Activated gamma-delta T cell treated with anti-CD3 and anti-CD28 coated beads, Interleukin-2, amount 50 U/mL, for 16 hours (primary cell): Measurements from ENCODE around the gene HSPB1.
"Not testable (repeated sequence)": the region's sequence is repeated elsewhere in the genome, so short reads cannot be mapped to it uniquely, and the experiment has no call there.

Source experiments
- DNase-seq: peaks from one replicate; pipeline ENCODE4 v3.0.0-alpha.2; 2020; ENCODE audit warnings: low read depth

The HSPB1 gene

DNA sequence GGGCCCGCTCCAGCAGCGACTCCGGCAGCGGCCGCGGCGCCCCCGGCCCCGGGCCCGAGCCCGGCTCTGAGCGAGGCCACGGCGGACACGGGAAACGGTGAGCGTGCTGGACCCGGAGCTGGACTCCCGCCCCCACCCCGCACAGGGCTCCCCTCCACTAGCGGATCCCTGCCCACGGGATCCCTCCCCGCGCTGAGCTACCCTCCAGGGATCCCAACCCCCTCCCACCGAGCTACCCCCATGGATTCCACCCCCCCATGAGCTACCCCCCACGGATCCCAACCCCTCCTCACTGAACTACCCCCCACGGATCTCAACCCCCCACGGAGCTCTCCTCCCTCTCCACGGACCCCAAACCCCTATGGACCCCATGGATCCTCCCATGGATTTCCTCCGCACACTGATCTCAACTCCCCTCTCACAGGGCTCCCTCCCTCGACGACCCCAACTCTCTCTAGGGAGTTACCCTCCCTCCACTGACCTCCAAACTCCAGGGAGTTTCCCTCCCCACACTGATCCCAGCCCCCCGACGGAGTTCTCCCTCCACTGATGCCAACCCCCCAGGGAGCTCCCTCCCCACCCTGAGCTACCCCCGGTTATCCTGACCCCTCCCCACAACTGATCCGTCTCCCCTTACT is 20.6 kb upstream of the HSPB1 start:
- no peak for DNase-seq

DNA sequence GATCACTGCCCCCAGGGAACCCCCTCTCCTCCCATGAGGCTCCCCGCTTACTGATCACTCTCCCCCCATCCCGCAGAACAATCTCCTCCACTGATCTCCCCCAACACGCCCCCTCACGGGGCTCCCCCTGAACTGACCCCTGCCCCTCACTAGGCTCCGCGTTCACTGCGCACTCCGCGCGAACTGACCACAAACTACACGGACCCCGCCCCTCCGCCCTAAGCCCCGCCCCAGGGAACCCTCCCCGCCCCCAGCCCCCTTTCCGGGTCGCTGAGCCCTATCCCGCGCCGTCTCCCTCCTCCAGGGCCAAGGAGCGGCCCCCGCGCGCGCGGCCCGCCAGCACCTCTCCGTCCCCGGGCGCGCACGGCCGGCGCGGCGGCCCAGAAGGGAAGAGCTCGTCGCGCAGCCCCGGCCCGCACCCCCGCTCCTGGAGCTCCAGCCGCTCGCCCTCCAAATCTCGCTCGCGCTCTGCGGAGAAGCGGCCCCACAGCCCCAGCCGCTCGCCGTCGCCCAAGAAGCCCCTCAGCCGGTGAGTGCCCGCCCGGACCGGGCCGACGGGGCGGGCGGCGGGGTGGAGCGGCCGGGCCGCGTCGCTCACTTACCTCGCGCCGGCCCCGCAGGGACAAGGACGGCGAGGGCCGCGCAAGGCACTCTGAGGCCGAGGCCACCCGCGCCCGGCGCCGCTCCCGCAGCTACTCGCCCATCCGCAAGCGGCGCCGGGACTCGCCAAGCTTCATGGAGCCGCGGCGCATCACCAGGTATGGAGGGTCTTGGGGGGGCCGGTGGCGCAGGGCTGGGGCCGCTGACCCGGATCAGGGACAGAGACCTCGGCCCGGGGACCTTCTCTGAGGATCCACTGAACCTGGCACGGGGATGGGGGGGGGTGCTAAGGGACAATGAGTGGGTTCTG is 19.9 kb upstream of the HSPB1 start:
- DNase-seq: no peak

DNA sequence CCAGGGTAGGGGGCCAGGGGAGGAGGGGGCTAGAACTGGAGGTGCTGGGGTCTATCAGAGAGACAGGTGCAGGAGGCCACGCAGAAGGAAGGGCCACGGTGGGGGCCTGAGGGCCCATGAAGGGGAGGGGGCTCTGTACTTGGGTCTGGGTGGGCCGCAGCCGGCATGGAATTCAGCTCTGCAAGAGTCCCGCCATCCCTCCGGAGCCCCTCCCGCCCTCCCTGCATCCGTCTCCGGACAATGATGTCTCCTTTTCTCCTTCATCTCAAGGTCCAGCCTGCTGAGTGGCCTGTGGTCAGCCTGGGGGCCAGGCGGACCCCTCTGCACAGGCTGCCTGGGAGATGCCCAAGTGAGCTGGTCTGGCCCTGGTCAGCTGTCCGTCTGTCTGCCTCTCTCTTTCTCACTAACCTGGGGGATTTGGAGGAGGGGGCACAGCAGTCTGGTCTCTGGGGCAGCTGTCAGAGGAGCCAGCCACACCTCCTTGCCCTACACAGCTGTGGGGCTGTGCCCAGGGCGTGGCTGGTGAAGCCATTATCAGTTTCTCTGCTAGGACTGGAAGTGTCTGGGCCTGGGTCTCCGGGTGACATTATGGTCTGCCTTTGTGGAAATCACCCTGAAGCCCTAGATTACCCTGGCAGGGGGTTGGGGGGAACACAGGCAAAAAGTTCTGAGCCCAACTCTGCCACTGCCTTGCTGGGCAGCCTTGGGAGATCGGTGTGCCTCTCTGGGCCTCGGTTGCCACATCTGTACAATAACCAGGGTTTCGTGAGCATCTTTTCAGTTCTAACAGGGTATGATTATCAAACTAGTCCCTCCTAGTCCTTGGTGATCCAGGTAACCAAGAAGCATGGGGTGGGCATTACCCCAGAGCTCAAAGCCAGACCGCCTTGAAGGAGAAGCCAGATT is 19.0 kb upstream of the HSPB1 start:
- DNase-seq: no peak

DNA sequence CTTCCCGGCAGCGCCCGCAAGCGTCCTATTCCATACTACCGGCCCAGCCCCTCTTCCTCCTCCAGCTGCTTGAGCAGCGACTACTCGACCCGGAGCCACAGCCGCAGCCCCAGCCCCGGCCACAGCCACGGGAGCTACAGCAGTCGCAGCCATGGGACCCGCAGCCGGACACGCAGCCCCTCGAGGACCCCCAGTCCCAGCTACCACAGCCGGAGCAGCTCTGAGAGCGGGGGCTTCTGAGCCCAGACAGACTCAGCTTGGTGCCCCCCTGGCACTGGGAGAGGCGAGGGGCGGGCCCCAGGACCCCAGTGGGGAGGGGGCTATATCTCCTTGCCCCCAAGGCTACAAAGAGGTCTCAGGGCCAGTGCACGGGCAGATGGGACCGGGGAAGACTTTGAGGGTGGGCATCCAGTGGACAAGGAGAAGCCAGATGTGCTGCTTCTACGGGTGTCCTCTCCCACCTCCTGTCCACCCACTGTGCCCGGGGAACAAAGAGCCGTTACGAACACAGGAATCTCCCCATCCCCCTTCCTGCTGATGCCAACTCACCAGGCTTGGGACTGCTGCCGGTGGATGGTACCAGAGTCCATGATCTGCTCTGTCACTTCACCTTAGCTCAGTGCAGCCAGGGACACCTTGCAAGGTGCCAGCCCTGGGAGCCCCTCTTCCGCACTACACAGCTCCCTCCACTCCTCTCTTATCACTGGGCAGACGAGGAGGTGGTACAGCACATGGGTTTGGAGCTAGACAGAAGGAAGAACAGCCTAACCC is 16.7 kb upstream of the HSPB1 start:
- DNase-seq: no peak

DNA sequence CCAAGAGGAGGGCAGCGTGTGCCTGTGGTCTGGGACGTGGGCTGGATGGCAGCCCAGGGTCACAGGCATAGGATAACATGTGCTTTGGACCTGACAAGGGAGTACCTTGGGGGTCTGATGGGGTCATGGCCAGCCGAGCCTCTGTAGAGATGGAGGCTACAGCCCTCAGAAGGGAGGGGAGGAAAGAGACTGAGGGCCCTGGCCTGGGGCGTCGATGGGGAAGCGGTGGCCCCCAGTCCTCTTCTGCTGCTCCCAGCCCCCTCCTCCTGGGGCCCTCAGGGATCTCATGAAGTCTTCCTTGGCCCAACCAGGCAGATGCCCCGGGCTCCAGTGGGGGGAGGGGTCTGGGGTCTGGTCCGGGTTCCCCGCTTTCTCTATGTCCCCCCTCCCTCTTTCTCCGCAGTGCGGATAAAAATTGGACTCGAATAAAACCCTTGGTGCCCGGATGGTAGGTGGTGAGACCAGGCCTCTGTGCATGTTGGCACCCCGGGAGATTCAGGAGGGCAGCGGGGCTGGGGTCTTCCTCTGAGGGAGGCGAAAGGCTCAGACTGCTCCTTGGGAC is 15.6 kb upstream of the HSPB1 start:
- DNase-seq: no peak

DNA sequence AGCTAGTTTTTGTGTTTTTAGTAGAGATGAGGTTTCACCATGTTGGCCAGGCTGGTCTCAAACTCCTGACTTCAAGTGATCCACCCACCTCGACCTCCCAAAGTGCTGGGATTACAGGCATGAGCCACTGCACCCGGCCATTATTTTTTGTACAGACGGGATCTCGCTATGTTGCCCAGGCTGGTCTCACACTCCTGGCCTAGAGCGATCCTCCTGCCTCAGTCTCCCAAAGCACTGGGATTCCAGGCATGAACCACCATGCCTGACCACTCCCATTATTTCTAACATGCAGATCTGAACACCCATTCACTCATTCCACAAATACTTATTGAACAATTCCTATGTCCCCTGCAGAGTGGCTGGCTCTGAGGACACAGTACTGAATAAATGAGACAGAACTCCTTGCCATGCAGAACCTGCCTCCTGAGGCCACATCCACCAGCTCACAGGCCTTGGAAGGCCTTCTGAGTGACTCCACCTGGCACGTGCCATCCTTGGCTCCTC is 11.6 kb upstream of the HSPB1 start:
- DNase-seq: not testable (repeated sequence)

DNA sequence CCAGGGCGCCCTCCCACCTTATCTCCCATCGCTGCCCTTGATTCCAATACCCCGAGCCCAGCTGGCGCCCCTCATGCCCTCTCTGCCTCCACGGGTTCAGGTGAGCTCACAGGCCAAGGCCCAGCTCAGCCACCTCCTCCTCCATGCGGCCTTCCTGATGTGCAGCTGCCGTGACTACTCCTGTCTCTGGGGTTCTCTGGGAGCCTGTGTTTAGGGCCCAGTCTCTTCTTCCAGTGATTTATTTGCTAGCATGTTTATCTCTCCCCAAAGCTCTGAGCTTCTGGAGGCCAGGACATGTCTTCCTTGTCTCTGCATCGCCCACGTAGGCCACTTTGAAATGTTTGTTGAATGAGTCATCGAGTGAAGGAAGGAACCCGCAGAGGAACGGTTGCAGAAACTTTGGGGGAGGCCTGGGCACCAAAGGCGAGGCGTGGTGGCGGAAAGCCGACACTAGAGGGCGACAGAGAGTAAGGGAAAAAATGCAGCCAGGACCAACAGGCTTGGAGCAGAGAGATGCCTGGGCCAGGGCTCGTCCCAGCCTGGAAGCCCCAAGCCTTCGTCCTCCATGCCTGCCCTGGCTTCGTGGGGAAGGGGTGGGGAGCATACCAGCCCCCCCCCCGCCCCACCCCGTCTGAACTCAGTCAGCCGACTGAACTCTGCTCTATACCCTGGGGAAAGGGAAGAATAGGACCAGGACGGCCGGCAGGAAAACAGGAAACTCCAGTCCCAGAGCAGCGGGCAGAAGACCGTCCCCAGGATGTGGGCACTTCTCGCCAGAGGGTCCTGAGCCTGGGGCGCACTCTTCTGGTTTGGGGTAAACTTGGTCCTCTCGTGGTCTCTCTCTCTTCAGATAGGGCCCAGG is 10.9 kb upstream of the HSPB1 start:
- DNase-seq: peak; percentile 78

DNA sequence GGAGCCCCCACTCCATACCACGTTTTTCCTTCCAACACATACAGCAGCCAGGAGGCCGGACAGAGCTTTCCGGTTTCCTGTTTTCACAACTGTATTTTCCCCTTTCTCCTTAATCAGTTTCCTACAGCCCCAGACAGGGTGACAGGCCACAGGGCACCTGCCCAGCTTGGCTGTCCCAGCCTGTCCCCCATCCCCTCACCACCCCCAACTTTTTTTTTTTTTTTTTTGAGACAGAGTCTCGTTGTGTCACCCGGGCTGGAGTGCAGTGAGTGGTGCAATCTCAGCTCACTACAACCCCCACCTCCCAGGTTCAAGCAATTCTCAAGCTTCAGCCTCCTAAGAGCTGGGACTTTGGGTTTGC is 10.3 kb upstream of the HSPB1 start:
- no peak for DNase-seq

DNA sequence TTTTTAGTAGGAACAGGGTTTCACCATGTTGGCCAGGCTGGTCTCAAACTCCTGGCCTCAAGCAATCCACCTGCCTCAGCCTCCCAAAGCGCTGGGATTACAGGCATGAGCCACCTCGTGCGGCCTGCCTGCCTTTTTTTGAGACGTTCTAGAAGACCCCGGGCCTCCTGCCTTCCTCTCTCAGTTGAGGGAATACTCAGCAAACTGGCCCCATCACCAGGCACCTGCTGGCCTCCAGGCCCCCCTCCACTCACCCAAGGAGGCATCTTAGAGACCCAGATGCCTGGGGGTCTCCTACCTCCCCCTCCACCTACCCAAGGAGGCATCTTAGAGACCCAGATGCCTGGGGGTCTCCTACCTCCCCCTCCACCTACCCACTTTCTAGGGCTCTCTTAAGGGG is 9.6 kb upstream of the HSPB1 start:
- not testable (repeated sequence) for DNase-seq

DNA sequence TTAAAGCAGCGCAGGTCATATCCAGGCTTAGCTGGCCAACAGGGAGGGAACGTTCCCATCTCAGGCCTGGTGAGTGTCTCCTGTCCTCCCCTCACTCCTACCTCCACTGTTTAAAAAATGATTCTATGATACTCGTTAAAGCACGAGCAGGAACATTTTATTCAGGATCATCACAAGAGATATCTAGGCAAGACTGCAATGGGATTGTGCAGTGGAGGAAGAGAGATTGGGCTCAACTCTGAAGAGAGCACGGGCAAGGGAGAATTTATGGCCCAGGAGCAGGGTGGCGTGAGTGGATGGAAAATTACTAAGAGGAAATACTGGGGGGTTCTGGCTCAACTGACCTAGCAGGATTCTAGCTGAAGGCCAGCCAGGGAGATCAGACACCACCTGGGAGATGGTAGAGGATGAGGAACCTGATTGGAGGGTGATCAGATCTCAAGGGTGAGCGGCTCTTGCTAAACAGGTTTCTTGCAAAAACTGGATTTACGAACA is 9.0 kb upstream of the HSPB1 start:
- no peak for DNase-seq

DNA sequence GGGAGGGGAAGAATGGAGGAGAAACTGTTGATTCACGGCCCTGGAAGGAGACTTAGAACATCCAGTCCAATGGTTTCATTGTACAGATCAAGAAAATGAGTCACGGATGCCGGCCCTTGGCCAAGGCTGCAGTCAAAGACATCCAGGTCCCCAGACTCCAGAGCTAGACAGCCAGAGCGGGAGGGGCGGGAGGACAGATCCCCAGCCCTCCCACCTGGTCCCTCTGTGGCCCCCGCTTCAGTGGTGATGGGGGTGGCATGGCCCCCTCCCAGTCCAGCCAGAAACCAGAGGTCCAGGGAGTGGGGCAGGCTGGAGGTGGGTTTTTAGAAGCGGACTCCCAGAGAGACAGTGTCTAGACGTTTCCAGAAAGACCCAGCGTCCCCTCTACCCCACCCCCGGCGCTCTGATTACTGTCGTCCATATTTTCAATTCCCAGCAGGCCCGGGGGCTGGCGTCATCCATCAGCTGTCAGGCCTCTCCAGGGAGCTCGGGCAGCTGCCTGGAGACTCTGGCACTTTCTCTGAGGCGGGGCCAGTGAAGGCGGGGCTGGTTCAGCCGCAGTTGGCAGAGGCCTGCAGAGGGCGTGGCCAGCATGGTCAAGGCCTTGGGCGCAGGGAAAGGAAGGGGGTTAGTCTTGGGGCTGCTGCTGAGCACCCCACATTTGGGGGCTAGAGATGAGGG is 8.0 kb upstream of the HSPB1 start:
- DNase-seq: no peak

DNA sequence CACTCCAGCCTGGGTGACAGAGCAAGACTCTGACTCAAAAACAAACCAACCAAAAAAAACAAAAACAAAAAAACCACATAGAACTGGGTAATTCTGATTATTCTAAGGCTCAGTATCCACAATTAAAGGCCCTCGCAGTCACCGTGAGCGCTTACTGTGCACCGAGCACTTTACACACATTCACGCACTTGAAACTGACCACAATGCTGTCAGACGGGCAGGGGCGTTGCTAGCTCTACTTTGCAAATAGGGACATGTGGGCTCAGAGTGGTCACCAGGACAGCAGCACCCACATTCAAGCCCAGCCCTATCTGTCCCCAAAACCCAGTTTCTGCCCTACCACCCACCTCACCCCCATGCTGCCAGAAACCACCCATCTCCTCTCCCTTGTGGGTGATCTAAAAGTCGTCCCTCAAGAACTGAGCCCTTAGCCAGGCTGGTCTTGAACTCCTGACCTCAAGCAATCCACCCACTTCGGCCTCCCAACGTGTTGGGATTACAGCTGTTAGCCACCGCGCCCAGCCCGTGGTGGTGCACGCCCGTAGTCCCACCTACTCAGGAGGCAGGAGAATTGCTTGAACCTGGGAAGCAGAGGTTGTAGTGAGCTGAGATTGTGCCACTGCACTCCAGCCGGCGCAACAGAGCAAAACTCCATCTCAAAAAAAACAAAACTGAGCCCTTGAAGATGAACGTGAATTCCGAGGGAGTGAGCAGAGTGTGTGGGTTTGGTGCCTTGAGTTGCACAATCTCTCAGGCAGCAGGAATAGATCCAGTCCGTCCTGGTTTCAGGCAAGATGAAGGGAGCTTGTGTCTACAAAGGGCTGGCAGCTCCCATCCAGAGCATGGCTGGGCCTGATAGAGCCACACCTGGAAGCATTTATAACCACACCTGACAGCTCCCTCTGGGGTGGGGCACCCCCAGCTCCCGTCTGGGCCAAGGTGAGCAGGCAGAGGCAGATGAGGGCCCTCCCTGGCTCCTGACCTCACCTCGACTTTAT is 5.4 kb upstream of the HSPB1 start:
- DNase-seq: no peak

DNA sequence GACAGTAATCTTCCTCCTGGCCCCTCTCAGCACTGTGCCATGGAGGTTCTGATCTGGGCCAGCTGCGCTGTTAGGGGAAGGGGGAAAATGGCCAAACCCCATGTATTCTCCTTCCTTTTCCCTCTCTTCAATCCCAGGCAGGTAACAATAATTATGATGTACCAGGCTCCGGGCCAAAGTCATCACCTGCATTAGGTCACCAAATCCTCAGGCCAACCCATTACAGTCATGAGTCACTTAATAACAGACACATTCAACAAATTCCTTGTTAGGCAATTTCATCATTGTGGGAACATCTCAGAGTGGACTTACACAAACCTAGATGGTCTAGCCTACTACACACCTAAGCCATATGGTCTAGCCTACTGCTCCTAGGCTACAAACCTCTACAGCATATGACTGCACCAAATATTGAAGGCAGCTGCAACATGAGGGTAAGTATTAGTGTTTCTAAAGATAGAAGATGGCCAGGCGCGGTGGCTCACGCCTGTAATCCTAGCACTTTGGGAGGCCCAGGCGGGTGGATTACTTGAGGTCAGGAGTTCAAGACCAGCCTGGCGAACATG is 2.2 kb upstream of the HSPB1 start:
- no peak for DNase-seq

DNA sequence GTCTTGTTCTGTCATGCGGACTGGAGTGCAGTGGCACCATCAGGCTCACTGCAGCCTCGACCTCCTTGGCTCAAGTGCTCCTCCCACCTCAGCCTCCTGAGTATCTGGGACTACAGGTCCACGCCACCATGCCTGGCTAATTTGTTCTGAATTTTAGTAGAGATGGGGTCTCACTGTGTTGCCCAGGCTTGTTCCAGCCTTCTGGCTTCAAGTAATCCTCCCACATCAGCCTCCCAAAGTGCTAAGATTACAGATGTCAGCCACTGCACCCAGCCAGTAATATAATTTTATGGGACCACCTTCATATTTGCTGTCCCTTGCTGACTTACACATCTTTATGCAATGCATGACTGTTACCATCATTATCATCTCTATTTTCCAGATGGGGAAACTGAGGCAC is 1.5 kb upstream of the HSPB1 start:
- no peak for DNase-seq

DNA sequence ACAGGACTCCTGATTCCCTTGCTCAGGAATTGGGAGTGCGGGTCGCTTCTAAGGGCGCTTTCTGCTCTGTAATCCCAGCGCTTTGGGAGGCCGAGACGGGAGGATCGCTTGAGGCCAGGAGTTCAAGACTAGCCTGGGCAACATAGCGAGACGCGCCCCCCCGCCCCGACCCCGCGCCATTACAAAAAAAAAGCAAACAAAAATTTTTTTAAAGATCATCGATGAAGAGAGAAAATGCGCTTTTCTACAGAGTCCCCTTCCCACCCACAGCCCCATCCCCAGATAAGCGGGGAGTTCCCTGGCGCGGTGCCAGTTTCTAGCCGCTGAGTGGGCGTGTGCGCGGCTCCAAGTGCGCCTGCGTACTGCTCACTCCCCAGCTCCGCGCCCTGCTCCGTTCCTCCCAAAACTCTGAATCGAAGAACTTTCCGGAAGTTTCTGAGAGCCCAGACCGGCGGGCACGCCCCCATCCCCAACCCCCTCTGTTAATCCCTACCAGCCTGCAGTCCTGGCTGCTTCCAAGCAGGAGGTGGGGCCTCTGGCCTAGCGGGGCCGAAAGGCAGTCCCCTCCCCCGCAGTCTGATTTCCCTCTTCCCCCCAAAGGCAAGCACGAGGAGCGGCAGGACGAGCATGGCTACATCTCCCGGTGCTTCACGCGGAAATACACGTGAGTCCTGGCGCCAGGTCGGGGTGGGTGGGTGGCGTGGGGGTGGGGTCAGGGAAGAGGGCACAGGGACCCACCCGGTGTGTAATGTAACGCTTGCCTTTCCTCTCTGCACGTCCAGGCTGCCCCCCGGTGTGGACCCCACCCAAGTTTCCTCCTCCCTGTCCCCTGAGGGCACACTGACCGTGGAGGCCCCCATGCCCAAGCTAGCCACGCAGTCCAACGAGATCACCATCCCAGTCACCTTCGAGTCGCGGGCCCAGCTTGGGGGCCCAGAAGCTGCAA is 1.0 kb downstream of the HSPB1 start:
- DNase-seq: peak; percentile 63

DNA sequence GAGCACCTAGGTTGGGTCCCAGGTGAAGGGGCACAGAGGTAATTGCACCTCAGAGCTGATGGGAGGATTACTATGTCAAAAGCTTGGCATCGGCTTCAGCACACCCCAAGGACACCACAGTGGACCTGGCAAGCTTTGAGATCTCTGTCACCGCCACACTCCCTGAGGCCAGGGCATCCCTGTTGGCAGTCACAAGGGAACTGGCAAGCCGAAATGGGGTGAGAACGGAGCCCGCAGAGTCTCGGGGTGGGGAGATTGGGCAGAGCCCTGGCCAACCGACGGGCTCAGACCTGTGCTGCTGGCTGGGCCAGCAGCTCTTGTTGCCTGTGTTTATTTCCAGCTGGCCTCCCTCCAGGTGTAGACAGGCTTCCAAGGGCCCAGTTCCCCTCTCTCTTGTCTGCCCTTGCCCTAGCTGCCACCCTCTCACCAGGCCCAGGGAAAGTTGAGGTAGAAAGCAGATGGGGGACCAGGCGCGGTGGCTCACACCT is 2.5 kb downstream of the HSPB1 start:
- no peak for DNase-seq

DNA sequence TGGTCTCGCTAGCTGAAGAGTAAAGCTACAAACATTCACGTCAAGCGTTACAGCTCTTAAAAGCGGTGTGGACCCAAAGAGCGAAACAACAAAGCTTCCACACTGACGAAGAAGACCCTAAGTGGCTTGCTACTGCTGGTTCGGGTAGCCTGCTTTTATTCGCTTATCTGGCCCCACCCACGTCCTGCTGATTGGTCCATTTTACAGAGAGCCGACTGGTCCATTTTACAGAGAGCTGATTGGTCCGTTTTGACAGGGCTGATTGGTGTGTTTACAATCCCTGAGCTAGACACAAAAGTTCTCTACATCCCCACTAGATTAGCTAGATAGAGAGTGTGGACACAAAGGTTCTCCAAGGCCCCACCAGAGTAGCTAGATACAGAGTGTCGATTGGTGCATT is 6.4 kb downstream of the HSPB1 start:
- DNase-seq: not testable (repeated sequence)
